C1 segment of cervical spinal cord (tissue), 14 donors: ENCODE data around the gene ALX3.
"Not testable (repeated sequence)": the region's sequence is repeated elsewhere in the genome, so short reads cannot be mapped to it uniquely, and the experiment has no call there.

Experiments
- DNase-seq, 14 donors: peaks; one replicate each; lab custom pipeline; 2025; lab: John Stamatoyannopoulos, UW

The ALX3 gene

GRCh38 chr1:110048923-110049601, 21.4 kb downstream of the ALX3 start:
- DNase-seq, result peak in 8 of 14 donors; percentile 7 to 46 (median 19)

- no peak for DNase-seq
Observed at GRCh38 chr1:110048240-110048639, 22.2 kb downstream of the ALX3 start.

GRCh38 chr1:110047463-110047862, 23.0 kb downstream of the ALX3 start:
- DNase-seq, result no peak

GRCh38 chr1:110043016-110043415, 27.5 kb downstream of the ALX3 start:
- no peak for DNase-seq

- DNase-seq, result no peak
Observed at GRCh38 chr1:110040548-110040947, 29.9 kb downstream of the ALX3 start.

- DNase-seq, result no peak
Observed at GRCh38 chr1:110039641-110040040, 30.8 kb downstream of the ALX3 start.

- peak in 1 of 14 donors; percentile 47 for DNase-seq
Observed at GRCh38 chr1:110038271-110038670, 32.2 kb downstream of the ALX3 start.

- DNase-seq, result no peak
Observed at GRCh38 chr1:110035236-110035752, 35.2 kb downstream of the ALX3 start.

- DNase-seq, result peak in 13 of 14 donors; percentile 34 to 88 (median 81)
Observed at GRCh38 chr1:110034451-110035235, 35.8 kb downstream of the ALX3 start, which contains the start of gene STRIP1. TSS of gene STRIP1 (plus strand) at chr1:110034624. CDS start at chr1:110034638, 14 bp downstream.

GRCh38 chr1:110034040-110034450, 36.4 kb downstream of the ALX3 start:
- peak in 1 of 14 donors; percentile 63 for DNase-seq

GRCh38 chr1:110033421-110033820, 37.1 kb downstream of the ALX3 start:
- DNase-seq, result no peak

- no peak for DNase-seq
Observed at GRCh38 chr1:110032327-110032726, 38.1 kb downstream of the ALX3 start.

- not testable (repeated sequence) for DNase-seq
Observed at GRCh38 chr1:110030687-110031086, 39.8 kb downstream of the ALX3 start.

GRCh38 chr1:110024613-110025012, 45.9 kb downstream of the ALX3 start:
- DNase-seq, result no peak

GRCh38 chr1:110021285-110021684, 49.2 kb downstream of the ALX3 start:
- DNase-seq, result no peak

- no peak for DNase-seq
Observed at GRCh38 chr1:110019770-110020169, 50.7 kb downstream of the ALX3 start.

- no peak for DNase-seq
Observed at GRCh38 chr1:110018396-110018795, 52.1 kb downstream of the ALX3 start.

- no peak for DNase-seq
Observed at GRCh38 chr1:110017792-110018191, 52.7 kb downstream of the ALX3 start.

- DNase-seq, result no peak
Observed at GRCh38 chr1:110012100-110012780, 58.2 kb downstream of the ALX3 start.

GRCh38 chr1:110011527-110012041, 58.9 kb downstream of the ALX3 start:
- peak in 2 of 14 donors; percentile 35 to 38 for DNase-seq
